RPMI8226 (cell line): ENCODE data around the gene PTCH2.
"Not testable (repeated sequence)": the region's sequence is repeated elsewhere in the genome, so short reads cannot be mapped to it uniquely, and the experiment has no call there.

Experiments
- DNase-seq: peaks from one replicate; pipeline ENCODE4 v3.0.0-alpha.2; 2015

Gene PTCH2

DNA sequence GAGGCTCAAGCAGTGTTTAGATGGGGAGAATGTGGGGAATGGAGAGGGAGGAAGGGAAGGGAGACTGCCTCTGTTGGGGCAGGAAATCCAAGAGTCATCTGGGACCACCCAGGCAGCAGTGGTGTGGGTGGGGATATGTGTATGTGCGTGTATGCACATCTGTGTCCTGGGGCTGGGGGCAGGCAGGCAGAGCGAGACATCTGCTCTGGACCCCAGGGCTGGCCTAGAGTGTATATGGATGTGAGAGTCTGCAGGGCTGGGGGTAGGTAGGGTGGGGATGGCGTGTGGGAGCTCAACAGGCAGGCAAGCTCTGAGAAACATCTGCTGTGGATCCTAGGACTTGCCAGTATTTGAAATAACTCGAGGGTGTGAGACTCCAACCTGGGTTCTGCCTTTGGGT is 3.5 kb downstream of the PTCH2 start:
- DNase-seq = no peak

DNA sequence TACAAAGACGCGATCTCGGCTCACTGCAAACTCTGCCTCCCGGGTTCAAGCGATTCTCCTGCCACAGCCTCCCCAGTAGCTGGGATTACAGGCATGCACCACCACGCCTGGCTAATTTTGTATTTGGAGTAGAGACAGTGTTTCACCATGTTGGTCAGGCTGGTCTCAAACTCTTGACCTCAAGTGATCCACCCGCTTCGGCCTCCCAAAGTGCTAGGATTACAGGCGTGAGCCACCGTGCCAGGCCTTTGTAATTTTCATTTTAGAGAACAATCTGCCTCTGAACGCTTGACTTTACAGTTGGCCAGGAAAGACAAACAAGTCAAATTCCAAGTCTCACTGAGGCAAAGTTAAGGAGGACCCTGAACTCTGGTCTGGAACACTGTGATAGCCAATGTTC is 4.8 kb downstream of the PTCH2 start:
- DNase-seq = not testable (repeated sequence)

DNA sequence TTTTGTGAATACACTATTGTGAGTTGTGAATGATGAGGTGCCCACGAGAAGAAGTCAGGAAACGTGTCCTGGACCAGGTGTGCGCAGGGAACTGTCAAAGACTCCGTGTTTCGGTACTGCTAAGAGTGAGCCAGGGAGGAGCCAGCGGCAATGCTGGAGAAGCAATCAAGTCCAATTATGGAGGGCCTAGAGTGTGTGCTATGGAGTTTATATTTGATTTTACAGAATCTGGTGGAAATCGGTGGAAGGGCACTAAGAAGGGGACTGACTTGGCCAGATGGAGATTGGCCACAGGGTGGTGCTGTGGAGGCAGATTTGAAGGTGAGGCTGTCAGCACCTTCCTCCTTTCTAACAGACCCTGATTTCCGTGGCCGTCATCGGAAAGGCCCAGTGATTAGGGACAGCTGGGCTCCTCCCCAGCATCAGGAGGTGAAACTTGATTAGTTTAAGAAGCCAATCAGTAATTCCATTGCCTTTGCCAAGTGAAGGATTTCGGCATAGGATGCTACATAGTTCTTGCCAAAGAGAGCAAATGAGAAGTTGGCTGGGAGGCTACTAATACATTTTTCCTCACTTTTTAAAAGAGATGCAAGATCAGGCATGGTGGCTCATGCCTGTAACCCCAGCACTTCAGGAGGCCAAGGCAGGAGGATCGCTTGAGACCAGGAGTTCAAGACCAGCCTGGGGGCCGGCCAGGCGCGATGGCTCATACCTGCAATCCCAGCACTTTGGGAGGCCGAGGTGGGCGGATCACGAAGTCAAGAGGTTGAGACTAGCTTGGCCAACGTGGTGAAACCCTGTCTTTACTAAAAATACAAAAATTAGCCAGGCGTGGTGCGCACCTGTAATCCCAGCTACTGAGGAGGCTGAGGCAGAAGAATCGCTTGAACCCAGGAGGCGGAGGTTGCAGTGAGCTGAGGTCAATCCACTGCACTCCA is 7.0 kb downstream of the PTCH2 start:
- peak; percentile 90 for DNase-seq

DNA sequence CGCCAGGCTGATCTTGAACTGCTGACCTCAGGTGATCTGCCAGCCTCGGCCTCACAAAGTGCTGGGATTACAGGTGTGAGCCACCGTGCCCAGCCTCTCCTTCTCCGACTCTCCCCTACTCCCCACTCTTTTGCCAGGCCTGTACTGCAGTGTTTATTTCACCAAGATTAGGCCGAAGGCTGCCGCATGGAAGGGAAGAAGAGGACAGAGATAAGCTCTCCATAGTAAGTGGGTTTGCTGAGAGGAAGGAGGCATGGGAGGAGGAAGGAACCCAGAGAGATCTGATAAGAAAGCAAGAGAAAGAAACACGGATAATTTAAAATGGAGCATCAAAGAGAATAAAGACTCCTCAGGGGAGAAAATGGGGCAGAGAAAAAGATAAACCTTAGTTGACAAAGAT is 8.7 kb downstream of the PTCH2 start:
- DNase-seq = no peak

DNA sequence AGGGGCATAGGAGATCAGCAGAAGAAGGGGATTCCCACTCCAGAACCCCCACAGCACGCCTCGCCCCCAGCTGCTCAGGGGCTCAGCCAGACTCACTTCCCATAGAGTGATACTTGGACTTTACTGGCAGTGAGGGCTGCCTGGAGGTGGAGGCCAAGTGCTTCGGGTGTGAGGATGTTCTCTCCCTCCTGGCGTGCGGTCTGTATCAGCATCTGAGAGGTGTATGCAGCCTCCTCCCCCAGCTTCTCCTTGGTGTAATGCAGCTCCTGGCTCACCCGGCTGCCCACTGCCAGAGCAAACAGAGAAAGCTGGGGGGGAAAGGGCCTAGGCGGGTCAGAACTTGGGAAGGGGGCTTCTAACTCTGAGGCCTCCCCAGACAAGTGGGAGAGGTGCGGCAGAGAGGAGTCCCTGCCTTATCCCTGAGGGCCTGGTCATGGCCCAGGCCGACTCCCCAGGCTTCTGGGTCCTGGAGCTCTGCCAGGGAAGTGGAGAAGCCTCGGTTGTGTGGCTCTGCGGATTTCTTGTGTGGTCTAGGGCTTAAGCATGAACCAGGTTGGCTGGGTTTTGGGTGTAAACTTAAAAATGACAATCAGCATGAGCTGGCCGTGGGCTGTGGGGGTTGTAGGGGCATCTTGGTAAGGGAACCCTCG is 10.9 kb downstream of the PTCH2 start:
- DNase-seq = no peak

DNA sequence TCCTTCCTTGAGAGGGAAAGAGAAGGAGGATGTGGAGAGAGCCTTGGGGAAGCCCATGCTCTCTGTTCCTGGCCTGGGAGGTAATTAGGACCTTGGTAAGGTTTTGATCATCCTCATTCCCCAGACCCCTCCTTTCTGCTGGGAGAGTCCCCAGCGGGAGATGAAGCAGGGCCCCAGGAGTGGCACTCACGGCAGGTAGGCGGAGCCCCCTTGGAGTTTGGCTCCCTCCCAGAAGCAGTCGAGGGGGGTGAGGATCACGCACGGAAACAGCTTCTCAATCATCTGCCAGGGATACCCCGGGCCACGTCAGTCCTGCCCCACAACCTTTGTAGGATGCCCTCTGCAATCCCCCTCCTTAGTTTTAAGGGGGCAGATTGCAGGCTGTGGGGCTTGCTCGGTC is 11.5 kb downstream of the PTCH2 start:
- DNase-seq = no peak

DNA sequence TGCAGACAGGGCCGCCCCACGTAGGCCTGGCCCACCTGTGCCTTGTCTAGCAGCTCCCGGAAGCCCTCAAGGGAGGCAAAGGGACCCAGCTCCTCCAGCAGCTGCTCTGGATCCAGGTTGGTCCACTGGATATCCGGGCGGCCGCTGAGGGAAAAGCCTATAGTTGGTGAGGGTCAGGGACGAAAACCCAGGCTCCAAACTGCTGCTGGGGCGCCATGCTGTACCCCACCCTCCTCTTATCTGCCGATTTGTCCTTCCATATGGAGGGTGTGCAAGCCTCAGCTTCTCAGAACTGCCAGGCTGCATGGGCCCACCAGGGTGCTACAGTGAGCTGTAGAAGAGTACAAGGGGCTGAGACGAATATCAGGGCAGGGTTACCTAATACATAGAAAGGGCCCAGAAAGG is 12.2 kb downstream of the PTCH2 start:
- DNase-seq = no peak

DNA sequence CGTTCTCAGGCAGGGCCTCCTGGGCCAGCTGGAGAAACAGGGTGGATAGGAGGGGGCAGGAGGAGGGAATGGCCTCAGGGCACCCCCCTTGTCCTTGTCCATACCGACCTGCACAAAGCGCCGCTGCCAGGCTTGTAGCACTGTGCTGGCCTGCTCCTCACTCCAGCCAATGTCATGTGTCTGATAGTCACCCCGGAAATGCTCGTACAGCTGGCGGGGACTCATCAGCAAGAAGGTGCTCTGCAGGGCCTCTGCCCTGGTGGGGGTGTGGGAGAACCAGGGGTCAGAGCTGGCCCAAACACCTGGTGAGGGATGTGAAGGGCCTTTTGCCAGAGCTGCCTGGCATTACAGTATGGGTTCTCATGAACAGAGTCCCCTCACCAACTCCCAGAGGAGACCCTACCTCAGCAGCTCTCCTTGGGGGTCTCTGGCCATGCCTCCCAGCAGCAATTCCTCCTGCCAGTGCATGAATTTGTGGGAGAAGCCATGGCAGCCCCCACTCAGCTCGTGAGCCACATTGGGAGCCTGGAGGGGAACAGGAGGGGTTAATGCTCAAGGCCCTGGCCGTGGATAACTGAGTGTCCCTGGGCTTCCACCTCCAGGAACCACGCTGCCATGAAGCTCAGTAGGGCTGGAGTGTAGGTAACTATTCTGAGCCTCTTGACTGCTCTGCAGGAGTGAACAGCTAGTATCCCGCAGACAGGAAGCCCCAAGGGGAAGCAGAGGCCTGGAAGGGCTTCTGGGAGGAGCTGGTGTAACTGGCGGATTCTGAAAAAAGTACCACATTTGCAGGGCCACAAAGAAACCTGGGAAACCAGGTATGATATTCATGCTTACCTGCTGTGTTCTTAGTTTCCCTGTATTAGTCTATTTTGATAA is 13.3 kb downstream of the PTCH2 start:
- DNase-seq = no peak

DNA sequence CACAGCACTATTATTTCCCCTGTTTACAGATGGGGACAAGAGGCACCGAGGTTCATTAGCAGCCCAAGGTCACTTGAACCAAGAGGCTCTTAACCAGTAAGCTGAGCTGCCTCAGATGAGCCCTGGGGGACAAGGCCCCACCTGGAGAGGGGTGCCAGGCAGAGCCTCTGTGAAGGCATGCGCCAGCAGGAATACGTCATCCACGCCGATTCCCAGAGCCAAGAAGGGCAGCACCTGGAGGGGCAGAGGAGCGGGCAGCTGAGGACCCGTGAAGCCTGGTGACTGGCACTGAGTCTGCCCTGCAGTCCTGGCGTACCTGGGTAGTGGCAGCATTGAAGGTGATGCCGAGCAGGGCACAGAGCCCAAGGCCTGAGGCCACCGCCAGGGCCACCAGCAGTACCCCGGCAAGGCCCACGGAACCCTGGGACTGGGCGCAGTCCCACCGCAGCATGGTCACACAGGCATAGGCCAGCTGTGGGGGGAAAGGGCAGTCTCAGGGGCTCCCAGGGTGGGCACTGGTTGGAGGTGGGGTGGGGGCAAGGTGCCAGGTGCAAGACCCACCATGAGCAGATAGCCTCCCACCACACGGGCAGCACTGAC is 14.1 kb downstream of the PTCH2 start:
- no peak for DNase-seq

DNA sequence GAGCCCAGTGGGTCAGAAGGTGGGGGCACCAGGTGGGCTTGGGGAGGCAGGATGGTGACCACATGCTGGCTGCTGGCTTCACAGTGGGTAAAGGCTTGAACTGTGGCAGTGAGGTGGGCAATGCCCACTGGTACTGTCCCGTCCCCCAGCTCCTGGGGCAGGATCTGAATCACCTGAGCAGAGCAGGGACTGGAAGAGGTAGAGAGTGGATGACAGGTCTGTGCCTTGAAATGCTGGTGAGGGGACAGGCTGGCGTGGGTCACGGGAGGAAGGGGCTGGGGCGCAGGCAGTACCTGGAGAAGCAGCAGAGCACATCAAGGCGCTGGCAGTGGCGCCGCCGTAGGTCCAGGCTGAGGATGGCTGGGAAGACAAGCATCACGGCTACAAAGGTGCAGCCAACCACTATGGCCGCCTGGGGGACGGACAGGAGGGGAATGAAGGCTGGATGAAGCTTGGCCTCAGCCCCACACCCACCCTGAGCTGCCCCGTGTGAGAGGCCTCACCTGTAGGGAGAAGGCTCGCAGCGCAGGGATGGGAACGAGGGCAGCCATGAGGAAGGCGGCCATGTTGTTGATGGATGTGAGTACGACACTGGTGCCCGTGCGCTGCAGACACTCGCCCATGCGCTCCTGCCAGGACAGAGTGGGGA is 14.9 kb downstream of the PTCH2 start:
- DNase-seq = no peak

DNA sequence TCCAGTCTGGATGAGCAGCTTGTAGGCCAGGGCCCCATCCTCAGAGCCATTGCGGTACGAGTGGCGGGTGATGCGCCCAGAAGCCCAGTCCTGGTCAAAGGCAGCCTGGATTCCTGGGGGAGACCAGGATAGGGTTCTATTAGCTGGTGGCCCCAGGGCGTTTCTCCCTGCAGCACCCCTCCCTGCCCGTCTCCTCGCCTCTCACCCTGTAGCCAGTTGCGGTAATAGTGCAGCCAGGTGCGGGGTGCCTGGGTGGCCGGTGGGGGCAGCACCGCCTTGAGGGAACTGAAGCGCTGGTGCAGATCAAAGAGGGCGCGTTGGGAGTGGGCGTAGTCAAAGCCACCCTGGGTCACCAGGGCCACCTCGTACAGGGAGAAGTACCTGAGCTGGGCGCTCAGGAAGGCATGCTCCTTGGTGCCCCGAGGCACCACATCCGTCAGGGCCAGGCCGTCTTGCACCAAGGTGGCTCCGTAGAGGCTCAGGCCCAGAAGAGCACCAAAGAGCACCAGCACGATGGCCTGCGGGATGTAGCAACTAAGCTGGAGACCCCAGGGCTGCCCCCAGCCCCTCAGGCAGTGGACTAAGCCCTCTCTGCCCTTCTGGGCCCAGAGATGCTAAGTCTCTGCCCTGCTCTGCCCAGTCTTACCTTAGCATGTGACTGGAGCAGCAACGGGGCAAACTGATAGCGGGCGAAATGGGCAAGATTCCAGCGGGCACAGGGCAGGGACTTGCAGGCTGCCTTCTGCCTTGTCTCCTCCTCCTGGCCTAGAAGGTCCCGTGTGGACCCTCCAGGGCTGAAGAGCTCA is 15.7 kb downstream of the PTCH2 start:
- DNase-seq = no peak

DNA sequence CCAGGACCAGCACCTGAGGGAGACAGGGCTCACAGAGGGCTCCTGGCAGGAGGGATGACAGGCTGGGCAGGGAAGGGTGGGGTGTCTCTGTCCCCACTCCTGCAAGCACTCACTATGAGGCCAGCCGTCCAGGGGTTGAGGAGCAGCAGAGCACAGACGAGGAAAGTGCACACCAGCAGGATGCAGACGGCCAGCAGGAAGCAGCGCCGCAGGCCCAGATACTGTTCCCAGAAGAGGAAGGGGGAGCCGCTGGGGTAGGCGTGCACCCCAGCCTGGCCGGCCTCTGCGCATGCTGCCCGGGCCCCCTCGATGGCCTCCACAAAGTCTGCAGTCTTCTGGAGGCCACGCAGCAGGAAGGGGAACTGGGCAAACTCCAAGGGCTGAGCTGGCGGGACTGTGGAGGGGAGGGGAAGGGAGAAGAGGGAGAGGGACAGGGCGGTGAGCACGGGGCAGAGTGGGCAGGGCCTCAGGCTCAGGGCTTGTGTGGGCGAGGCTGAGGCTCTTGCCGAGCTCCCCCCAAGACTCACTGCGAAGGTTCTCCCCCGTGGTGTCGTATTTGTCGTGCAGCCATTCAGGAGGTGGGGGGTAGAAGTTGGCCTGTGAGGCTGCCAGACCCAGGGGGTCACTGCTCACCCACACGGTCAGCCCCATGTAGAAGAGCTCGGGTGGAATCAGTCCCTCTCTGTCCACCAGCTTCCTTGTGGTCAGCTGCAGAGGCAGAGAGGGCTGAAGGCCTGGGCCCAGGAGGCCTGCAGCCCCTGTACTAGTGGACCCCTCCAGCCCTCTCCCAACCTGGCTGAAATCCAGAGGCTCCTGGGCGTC is 16.5 kb downstream of the PTCH2 start:
- DNase-seq = no peak

DNA sequence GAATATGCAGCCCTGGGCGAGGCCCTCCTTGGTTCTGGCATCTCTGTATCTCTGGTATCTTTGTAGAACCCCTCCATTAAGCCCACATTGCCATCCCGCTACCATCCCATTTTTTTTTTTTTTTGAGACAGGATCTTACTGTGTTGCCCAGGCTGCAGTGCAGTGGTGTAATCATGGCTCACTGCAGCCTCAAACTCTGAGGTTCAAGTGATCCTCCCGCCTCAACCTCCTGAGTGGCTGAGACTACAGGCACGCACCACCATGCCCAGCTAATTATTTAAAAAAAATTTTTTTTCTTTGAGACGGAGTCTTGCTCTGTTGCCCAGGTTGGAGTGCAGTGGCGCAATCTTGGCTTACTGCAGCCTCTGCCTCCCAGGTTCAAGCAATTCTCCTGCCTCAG is 18.7 kb downstream of the PTCH2 start:
- DNase-seq = not testable (repeated sequence)

DNA sequence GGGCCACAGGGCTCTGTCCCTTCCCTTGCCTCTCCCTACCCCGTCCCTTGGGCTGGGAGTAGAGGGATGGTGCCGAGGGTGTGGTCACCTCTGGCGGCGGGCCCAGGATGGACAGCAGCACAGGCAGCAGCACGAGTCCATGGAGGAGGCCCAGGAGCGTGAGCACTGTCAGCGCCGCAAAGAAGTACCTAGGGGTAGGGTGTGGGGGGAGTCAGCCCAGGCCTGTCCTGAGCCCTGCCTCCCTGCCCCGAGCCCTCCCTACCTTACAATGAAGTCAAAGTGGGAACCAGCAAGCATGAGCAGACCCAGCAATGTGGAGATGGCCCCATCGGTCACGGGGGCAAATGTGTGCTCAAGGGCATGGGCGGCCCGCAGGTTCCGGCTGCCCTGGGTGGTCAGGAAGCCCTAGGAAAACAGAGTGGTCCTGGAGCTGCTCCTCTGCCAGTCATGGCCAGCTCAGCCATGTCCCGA is 20.0 kb downstream of the PTCH2 start:
- DNase-seq = no peak

DNA sequence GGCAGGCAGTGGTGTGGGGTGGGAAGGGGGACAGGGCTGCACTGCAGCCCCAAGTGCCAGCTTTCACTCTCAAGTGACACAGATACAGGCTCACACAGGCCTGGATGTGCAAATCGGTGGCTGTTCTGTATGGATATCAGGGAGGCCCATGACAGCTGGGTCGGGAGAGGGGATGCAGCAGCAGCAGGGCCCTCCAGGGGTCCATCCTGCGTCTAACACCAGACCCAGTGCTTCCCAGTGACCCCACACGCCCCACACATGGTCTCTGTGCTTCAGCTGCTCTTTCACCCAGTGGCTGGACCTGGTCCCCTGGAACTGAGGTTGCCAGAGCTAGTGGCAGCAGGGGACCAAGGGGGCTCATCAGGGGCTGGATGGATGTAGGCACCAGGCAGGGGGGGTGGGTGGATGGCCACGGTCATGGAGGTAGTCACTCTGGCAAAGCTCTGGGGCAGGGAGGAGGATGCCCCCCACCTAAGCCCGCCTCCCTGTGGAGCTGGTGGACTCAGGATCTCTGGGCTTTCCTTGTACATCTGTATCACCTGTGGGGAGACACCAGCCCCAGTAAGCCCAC is 20.8 kb downstream of the PTCH2 start:
- no peak for DNase-seq

DNA sequence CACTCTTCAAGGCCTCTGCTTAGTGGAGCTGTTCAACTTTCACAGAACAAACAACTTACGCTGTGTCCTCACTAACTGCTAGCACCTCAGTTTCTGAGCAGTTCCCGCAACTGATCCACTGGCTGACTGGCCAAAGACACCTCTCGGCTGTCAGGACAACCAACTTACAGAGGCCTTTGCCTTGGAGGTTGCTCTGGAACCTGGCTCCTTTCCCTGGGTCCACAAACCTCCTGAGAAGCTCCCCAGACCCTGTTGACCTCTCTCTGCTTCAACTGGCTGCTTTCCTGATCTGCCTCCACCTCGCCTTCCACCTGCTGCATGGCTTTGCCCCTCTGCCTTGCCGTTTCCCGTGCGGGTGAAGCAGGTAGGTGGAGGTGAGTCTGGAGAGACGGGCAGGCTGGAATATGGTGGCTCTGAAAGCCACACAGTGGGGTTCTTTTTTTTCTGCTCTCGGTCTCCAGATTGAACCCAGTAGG is 21.8 kb downstream of the PTCH2 start:
- no peak for DNase-seq

DNA sequence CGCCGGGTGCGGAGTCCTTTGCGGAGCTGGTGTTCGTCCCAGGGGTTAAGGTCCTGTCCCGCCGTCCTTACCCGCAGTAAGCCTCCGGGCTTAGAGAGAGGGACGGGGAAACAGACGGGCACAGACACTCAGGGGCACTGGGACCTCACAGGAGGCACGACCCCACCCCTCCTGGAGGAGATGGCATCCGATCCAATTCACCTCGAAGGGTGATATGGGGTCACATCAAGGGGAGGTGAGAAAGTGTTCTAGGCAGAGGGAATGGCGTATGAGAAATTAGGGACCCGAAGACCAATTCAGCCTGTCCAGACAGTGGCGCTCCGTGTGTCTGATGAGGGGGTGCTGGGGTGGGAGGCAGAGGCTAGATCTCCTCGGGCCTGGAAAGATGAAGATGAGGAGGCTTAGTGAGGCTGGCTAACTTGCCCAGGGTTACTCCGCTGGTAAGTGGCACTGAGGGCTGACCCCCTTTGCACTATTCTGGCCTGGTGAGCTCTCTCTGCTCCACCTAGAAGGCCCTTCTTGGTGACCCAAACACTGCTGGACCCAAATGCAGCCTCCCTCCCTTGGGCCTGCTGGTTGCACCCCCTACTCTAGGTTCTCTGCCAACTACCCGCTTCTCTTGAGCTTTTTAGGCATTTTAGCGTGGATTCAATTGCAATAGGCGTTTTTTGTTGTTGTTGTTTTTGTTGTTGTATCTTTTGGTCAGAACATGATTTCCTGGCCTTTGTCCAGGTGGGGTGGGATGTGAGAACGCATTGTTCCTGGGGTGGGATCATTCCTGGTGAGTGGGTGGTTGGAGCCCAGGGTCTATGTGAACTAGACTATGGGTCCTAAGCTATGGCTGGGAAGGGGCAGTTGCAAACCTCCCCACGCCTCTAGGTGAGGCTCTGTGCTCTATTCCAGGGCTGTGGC is 22.5 kb downstream of the PTCH2 start:
- DNase-seq = no peak

DNA sequence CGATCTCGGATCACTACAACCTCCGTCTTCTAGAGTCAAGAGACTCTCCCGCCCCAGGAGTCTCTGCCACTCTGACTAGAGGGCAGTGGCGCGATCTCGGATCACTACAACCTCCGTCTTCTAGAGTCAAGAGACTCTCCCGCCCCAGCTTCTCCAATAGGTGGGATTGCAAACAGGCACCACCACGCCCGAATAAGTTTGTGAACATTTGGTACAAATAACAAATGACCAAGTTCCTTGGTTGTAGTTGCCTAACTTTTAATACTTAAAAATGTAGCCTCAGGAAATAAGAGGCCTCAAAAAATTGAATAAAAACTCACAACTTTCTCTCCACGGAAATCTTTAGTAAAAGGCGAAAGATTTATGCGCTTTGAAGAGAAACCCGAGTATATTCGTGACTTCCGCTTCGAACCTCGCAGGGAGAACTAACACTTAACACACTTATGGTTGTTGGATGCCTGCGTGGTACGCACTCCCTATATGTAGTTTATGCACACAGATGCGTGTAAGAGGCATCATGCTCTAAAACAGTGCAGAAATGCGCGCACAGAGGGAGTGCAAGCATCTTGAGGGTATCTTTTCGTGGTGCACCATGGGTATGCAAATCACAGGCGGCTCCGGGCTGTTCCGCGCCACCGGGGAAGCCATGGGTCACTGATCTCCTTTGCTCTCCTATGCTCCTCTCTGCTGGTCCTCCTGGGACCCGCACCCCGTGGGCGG is 23.3 kb downstream of the PTCH2 start:
- DNase-seq = peak; percentile 89
